Hematopoietic multipotent progenitor cell treated with erythropoietin and hydrocortisone succinate and interleukin-3 and kit ligand, for 8 days (in vitro differentiated cells): ENCODE measurements around the gene PLD5.
"Not testable (repeated sequence)": the region's sequence is repeated elsewhere in the genome, so short reads cannot be mapped to it uniquely, and the experiment has no call there.

Experiments used
- DNase-seq: peaks from one replicate; pipeline ENCODE4 v3.0.0-alpha.2; 2015

PLD5 gene

GRCh38 chr1:242477944-242478343 lies 46.6 kb downstream of the PLD5 start:
- no peak for DNase-seq

DNA sequence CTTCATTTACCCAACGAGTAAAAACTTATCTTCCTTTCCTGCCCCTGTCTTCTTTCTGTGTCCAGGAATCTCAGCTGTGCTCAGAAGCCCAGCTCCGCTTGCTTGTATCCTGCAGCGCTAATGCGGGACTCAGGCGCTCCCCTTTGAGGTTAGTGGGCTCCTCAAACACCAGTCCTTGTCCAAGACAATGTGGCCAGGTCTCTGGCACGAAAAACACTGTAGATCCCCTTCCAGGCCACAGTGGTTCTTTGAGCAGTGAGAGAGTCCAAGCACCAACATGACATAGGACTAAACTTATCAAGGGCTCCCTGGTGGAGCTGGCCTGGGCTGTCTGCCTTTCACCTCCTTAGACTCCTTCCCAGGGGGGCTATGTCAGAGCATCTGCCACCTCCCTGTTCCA lies 53.7 kb downstream of the PLD5 start:
- no peak for DNase-seq

- DNase-seq = no peak
Measured at GRCh38 chr1:242468784-242469183, 55.7 kb downstream of the PLD5 start.

- peak; percentile 22 for DNase-seq
Measured at GRCh38 chr1:242467556-242468145, 56.8 kb downstream of the PLD5 start.

DNA sequence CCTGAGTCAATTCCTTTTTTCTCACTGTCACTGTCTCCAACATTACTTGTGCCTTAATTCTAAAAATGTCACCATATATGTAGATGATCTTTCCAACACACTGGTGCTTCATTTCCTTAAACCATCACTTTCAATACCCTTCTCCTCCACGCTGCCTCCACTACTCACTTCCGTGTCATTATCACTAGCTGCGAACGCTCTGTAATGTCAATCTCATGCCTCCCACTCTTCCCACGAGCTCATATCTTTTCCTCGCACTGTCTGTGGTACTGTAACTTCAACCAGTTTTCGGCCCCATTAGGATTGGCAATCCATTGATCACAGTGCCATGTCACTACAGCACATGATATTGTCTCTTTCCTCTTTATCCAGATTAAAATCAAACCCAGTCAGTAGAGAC lies 61.6 kb downstream of the PLD5 start:
- DNase-seq = no peak

GRCh38 chr1:242459740-242460139 lies 64.8 kb downstream of the PLD5 start:
- DNase-seq = not testable (repeated sequence)

DNA sequence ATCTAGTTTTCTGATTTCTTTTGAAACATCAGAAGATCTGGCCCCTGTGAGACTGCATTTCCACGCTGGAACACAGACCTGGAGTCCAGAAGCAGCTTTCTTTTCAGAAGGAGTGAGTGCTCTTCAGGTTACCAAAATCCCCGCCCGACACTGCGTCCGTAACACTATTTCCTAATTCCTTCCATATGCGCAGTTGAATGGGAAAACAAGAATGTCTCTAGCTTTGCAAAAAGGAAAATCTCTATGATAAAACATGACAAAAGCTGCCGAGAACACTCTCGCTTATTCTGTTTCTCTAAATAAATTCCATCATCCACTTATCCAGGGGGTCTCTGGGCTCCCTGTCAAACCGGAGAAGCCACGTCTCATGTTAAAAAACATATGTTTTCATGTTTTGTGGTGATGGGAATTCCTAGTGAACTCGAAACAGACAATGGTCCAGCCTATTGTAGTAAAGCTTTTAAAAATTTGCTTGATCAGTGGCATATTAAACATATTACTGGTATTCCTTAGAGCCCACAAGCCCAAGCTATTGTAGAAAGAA lies 67.7 kb downstream of the PLD5 start:
- no peak for DNase-seq

DNA sequence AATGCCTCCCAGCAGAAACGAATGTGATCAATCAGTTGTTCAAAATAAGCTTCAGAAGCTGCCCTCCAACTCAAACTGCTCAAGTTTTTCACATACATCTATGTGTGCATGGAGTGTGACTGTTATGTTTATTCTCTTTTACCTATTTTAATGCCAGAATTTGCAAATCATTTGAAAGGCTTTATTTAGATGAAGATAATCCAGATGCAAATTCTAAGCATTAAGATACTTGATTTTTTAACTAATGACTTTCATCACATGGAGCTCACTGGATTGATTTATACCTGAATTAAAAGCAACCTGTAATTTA lies 69.5 kb downstream of the PLD5 start:
- DNase-seq = no peak

- DNase-seq = peak; percentile 8
Measured at GRCh38 chr1:242454262-242455051, 70.0 kb downstream of the PLD5 start.

DNA sequence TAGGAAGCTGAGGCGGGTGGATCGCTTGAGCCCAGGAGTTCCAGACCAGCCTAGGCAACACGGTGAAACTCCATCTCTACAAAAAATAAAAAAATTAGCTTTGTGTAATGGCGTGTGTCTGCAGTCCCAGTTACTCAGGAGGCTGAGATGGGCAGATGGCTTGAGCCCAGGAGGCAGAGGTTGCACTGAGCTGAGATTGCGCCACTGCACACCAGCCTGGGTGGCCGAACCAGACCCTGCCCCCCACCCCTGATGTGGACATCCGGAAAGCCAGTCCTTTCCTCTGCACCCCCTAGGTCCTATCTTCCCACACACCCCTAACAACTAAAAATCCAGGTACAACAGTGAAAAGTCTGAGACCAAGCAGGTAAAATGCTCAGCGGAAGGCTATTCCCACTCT lies 71.9 kb downstream of the PLD5 start:
- no peak for DNase-seq

GRCh38 chr1:242449661-242450060 lies 74.8 kb downstream of the PLD5 start:
- DNase-seq = no peak

- no peak for DNase-seq
Measured at GRCh38 chr1:242448910-242449645, 75.4 kb downstream of the PLD5 start.

GRCh38 chr1:242447689-242448088 lies 76.8 kb downstream of the PLD5 start:
- DNase-seq = no peak

- no peak for DNase-seq
Measured at GRCh38 chr1:242440757-242441156, 83.7 kb downstream of the PLD5 start.

DNA sequence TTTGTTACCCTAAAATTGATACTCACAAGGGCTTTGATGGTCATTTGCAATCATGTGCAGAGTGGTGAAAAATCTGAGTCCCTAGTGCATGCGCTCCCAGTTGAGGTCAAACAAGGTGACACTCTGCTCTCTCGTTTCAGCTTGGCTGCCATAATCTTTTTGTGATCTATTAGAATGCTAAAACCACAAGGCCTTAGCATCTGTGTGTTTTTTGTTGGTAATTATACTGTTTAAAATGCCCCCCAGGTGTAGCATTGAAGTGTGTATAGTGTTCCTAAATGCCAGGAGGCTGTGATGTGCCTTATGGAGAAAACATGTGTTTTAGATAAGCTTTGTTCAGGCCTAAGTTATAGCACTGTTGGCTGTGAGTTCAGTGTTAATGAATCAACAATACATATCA lies 89.3 kb downstream of the PLD5 start:
- DNase-seq = no peak

DNA sequence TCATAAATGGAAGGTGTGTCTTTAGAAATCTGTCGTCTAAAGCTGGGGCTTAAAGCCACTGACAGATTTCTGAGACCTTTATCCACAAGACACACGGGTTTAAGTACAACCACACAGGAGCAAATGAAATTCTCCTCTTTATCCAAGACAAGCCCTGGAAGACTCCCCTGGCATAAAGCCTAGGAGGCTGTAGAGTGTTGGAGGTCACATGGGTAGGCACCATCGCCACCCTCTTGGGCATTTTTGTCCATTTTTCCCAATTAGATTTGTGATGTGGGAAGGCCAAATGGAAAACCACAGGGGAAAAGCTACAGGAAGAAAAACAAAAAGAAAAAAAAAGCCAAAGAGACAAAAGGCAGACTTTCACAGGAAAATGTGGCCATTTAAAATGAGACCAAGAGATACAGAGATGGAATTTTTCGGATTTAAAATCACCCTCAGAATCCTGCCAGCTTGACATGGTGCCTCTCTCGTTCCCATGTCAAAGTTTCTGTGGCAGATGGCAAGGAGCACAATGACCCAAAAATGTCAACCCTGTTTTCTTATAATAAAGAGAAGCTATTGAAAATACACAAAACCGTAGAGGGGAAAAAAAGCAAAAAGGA lies 91.9 kb downstream of the PLD5 start:
- DNase-seq = no peak

DNA sequence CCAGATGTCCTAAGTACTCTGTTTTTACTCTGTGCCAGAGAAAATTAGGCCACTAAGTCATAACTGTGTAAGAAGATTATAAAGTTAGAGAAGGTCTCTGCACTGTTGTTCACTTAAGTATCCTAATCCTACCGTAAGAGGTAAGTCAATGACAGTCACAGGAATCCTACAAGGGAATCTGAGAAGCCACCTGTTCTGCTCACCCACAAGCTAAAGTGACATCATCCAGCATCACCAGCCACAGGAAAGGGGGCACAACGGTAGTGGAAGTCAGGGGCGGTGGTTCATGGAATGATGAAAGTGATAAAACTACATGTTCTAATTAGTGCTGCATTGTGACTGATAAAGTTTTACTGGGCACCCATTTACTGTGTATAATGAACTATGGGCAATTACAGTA lies 92.7 kb downstream of the PLD5 start:
- DNase-seq = no peak

DNA sequence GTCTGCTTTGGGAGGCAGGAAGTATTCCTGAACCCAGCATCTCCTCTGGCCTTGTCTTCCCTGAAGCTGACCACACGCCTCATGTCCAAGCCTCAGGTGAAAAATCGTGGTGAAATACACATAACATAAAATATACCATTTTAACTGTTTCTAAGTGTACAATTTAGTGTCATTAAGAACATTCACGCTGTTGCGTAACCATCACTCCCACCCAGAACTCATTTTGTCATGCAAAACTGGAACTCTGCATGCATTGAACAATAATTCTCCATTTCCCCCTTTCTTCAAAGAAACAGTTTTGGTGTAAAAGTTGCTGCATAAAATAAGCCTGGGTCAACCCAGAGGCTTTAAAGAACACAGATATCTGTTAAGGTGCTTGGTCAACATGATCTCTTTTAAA lies 93.5 kb downstream of the PLD5 start:
- DNase-seq = no peak

GRCh38 chr1:242428399-242429190 lies 95.9 kb downstream of the PLD5 start:
- DNase-seq = no peak

DNA sequence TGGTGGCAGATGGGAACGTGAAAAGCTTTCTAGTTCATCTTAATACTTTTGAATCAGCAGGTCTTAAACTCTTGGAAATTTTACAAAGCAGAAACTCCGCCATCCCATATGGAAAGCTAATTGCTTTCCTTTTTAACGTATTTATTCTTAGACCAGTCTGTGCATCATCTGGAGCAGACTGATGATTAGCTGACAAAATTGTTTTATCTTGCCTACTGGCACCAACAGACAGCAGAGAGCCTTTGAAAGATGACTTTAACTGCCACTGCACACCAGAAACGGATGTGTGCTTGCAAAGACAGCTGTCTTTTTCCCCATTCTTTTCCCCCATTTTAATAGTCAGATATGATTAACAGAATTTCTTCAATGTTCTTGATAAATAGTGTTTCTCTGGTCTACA lies 97.0 kb downstream of the PLD5 start:
- DNase-seq = no peak

DNA sequence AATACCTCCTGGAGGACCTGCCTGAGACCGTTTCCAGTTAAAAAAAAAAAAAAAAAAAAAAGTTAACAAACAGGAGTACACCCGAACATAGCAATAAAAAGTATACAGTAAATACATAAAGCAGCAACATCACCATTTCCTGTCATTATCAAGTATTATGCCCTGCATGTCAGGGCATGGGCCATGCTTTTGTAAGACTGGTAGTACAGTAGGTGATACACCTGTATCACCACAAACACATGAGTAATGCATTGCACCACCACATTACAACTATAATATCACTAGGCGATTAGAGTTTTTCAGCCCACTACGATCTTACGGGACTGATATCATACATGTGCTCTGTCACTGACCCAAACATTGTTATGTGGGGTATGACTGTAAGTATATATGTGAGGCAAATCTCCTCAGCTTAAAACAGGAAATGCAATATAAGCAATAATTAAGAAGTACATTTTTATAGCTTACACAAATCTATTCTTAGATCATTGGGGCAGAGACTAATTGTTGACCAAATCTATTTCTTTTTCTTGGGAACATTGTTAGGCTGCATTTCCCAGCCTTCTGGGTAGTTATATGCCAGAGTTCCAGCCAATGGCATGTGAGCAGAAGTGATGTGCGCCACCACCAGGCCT lies 98.1 kb downstream of the PLD5 start:
- DNase-seq = no peak

DNA sequence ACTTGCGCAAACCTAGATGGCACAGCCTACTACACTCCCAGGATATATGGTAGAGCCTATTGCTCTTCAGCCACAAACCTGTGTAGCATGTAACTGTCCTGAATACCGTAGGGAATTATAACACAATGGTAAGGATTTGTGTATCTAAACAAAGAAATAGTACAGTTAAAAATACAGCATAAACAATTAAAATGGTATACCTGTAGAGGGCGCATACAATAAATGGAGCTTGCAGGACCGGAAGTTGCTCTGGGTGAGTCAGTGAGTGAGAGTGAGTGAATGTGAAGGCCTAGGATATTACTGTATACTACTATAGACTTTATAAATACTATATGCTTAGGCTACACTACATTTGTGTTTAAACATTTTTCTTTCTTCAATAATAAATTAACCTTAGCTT lies 99.3 kb downstream of the PLD5 start:
- DNase-seq = no peak
